KMS-11 (cell line): ENCODE measurements around the gene CFAP141.

ENCODE experiments used
- H2AFZ ChIP-seq: fragments of 200-600 bp; sonication (generic); 2 replicates; pipeline ENCODE4 v1.6.1; 2016; ENCODE audit warnings: antibody characterized with exemption, mixed run types, low read depth
- H3K27ac ChIP-seq: fragments of 200-600 bp; sonication (generic); 2 replicates; pipeline ENCODE4 v1.6.1; 2016; ENCODE audit warnings: mild to moderate bottlenecking, mixed run types
- H3K27me3 ChIP-seq: fragments of 200-600 bp; sonication (generic); 2 replicates; pipeline ENCODE4 v1.6.1; 2017; ENCODE audit warnings: mild to moderate bottlenecking, low read depth, mixed run types, moderate library complexity; ENCODE audit not compliant: insufficient read depth
- H3K36me3 ChIP-seq: fragments of 200-600 bp; sonication (generic); 2 replicates; pipeline ENCODE4 v1.6.1; 2017; ENCODE audit warnings: mild to moderate bottlenecking, mixed run types; ENCODE audit not compliant: insufficient read depth
- H3K4me1 ChIP-seq: fragments of 200-600 bp; sonication (generic); 2 replicates; pipeline ENCODE4 v1.6.1; 2016; ENCODE audit warnings: mild to moderate bottlenecking, low read depth, mixed run types; ENCODE audit not compliant: poor library complexity, severe bottlenecking
- H3K4me2 ChIP-seq: fragments of 200-600 bp; sonication (generic); 2 replicates; pipeline ENCODE4 v1.7.0; 2016; ENCODE audit warnings: mild to moderate bottlenecking, mixed run types
- H3K4me3 ChIP-seq: fragments of 200-600 bp; sonication (generic); IDR thresholded peaks from 2 replicates; pipeline ENCODE4 v1.6.1; 2017; ENCODE audit warnings: low read depth, low read length, mixed read lengths; ENCODE audit not compliant: insufficient read depth
- H3K79me2 ChIP-seq: fragments of 200-600 bp; sonication (generic); 2 replicates; pipeline ENCODE4 v1.6.1; 2016; ENCODE audit warnings: low read depth, mixed run types; ENCODE audit not compliant: insufficient read depth
- H3K9ac ChIP-seq: fragments of 200-600 bp; sonication (generic); 2 replicates; pipeline ENCODE4 v1.6.1; 2016; ENCODE audit warnings: mild to moderate bottlenecking, mixed run types
- H4K20me1 ChIP-seq: fragments of 200-600 bp; sonication (generic); 2 replicates; pipeline ENCODE4 v1.6.1; 2016; ENCODE audit warnings: mild to moderate bottlenecking, mixed run types; ENCODE audit not compliant: insufficient read depth
- CTCF ChIP-seq: fragments of 200-600 bp; sonication (generic); conservative IDR thresholded peaks from 2 replicates; pipeline ENCODE4 v1.6.1; 2017; ENCODE audit warnings: low read depth, mild to moderate bottlenecking, antibody characterized with exemption, low read length, moderate library complexity, mixed read lengths

CFAP141 gene

GRCh38 chr1:154218545-154218944 lies 12.4 kb upstream of the CFAP141 start:
- peak overlapping the region; percentile 89; the same call in 1 of the 2 replicates for H3K9ac ChIP-seq
- H2AFZ ChIP-seq = no peak overlapping the region
- TF ChIP-seq CTCF = no peak
- peaks cover 72% of the 10 kb centered on the region for H3K4me1 ChIP-seq
- H3K27ac ChIP-seq = no peak overlapping the region; the same call in 1 of the 2 replicates
- H3K4me3 ChIP-seq = peak overlapping the region; percentile 100
- no peaks in the 10 kb centered on the region for H3K27me3 ChIP-seq
- H3K36me3 ChIP-seq = peaks cover 29% of the 10 kb centered on the region; the same call in 1 of the 2 replicates
- peaks cover 89% of the 10 kb centered on the region for H3K79me2 ChIP-seq
- H4K20me1 ChIP-seq = peaks cover 7% of the 10 kb centered on the region; the same call in 1 of the 2 replicates
- peak overlapping the region; percentile 59 for H3K4me2 ChIP-seq

- H3K36me3 ChIP-seq = peaks cover 49% of the 10 kb centered on the region
- no peak overlapping the region for H3K4me3 ChIP-seq
- no peaks in the 10 kb centered on the region for H3K27me3 ChIP-seq
- H3K4me2 ChIP-seq = no peak overlapping the region
- H3K79me2 ChIP-seq = peaks cover 67% of the 10 kb centered on the region
- no peak overlapping the region for H3K9ac ChIP-seq
- TF ChIP-seq CTCF = no peak
- H4K20me1 ChIP-seq = no peaks in the 10 kb centered on the region
- H3K27ac ChIP-seq = peak overlapping the region; percentile 3; the same call in 1 of the 2 replicates
- H2AFZ ChIP-seq = no peak overlapping the region
- H3K4me1 ChIP-seq = peaks cover 97% of the 10 kb centered on the region
Measured at GRCh38 chr1:154213274-154213673, 7.1 kb upstream of the CFAP141 start.

GRCh38 chr1:154212083-154212482 lies 6.0 kb upstream of the CFAP141 start:
- Histone ChIP-seq H3K9ac (no peak overlapping the region), H3K27me3 (no peaks in the 10 kb centered on the region), H3K4me2 (no peak overlapping the region), H3K4me3 (no peak overlapping the region), H2AFZ (no peak overlapping the region), H3K27ac (no peak overlapping the region), H3K79me2 (peaks cover 55% of the 10 kb centered on the region), H3K4me1 (peaks cover 97% of the 10 kb centered on the region), H4K20me1 (no peaks in the 10 kb centered on the region), H3K36me3 (peaks cover 44% of the 10 kb centered on the region)
- TF ChIP-seq CTCF = no peak

GRCh38 chr1:154208677-154209388 lies 2.7 kb upstream of the CFAP141 start:
- Histone ChIP-seq H3K4me1 (peaks cover 81% of the 10 kb centered on the region), H4K20me1 (no peaks in the 10 kb centered on the region), H3K27ac (peak overlapping the region; percentile 51), H3K27me3 (no peaks in the 10 kb centered on the region), H3K4me2 (peak overlapping the region; percentile 85), H3K4me3 (peak overlapping the region; percentile 12), H2AFZ (no peak overlapping the region), H3K36me3 (peaks cover 39% of the 10 kb centered on the region), H3K9ac (peak overlapping the region; percentile 0; the same call in 1 of the 2 replicates), H3K79me2 (peaks cover 29% of the 10 kb centered on the region; the same call in 1 of the 2 replicates)
- no peak for TF ChIP-seq CTCF
